ENCODE data around the gene DAAM2. TPM values are rescaled to one million over a fixed set of nuclear protein-coding genes. Genes with fewer than 3 reads are reported as not detected.

DAAM2 gene
- total RNA-seq, 4 donors from 2014 or later = 3.7 to 55.9 (median 11.9) TPM

GRCh38 chr6:39865011-39865888 is 73.1 kb downstream of the DAAM2 start:
- intact Hi-C loops (cut with DNase I) = no loop called here

DNA sequence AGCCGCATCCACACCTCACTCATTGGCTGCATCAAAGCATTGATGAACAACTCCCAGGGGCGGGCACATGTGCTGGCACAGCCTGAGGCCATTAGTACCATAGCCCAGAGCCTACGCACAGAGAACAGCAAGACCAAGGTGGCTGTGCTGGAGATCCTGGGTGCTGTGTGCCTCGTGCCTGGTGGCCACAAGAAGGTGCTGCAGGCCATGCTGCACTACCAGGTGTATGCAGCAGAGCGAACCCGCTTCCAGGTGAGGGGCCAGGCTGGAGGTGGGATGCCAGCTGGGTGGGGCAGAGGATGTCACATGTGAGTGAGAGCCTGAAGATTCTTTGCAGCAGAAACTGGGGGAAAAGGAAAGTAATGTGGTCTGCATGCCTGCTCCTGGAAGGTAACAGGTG is 75.4 kb downstream of the DAAM2 start:
- TF ChIP-seq, protein P1, sequence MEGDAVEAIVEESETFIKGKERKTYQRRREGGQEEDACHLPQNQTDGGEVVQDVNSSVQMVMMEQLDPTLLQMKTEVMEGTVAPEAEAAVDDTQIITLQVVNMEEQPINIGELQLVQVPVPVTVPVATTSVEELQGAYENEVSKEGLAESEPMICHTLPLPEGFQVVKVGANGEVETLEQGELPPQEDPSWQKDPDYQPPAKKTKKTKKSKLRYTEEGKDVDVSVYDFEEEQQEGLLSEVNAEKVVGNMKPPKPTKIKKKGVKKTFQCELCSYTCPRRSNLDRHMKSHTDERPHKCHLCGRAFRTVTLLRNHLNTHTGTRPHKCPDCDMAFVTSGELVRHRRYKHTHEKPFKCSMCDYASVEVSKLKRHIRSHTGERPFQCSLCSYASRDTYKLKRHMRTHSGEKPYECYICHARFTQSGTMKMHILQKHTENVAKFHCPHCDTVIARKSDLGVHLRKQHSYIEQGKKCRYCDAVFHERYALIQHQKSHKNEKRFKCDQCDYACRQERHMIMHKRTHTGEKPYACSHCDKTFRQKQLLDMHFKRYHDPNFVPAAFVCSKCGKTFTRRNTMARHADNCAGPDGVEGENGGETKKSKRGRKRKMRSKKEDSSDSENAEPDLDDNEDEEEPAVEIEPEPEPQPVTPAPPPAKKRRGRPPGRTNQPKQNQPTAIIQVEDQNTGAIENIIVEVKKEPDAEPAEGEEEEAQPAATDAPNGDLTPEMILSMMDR (IDR thresholded peaks at IDR 0.05) = peak in 1 of 6 experiments; percentile 32
- TF ChIP-seq POLR2A (IDR thresholded peaks at IDR 0.05) = no peak
- intact Hi-C loops (cut with DNase I) = no loop called here
- WGBS, 2 donors = 70 to 73% methylated on average over 3 to 4 of the region's 6 CpGs
- Histone ChIP-seq H3K9me3 (no peaks in the 10 kb centered on the region), H3K36me3 (peaks cover 0 to 26% (median 0%) of the 10 kb centered on the region in 3 donors), H3K4me1 (peaks cover 0 to 8% (median 0%) of the 10 kb centered on the region in 3 donors), H3K27ac (no peak overlapping the region), H3K27me3 (no peaks in the 10 kb centered on the region), H3K4me3 (no peak overlapping the region)
- no peak for DNase-seq

More at GRCh38 chr6:39865011-39865888, 73.1 kb downstream of the DAAM2 start:
- TF ChIP-seq, protein P1 (IDR thresholded peaks at IDR 0.05) = peak in 5 of 6 experiments; percentile 47 to 81 (median 62)
- TF ChIP-seq POLR2A (IDR thresholded peaks at IDR 0.05) = no peak
- H3K9me3 ChIP-seq = no peaks in the 10 kb centered on the region
- H3K27me3 ChIP-seq = no peaks in the 10 kb centered on the region
- H3K27ac ChIP-seq = no peak overlapping the region
- H3K4me1 ChIP-seq = peaks cover 0 to 15% (median 0%) of the 10 kb centered on the region in 3 donors
- H3K36me3 ChIP-seq = peaks cover 0 to 21% (median 0%) of the 10 kb centered on the region in 3 donors
- 46 to 49% methylated on average over 13 to 14 of the region's 15 CpGs for WGBS, 2 donors
- H3K4me3 ChIP-seq = no peak overlapping the region
- no peak for DNase-seq

DNA sequence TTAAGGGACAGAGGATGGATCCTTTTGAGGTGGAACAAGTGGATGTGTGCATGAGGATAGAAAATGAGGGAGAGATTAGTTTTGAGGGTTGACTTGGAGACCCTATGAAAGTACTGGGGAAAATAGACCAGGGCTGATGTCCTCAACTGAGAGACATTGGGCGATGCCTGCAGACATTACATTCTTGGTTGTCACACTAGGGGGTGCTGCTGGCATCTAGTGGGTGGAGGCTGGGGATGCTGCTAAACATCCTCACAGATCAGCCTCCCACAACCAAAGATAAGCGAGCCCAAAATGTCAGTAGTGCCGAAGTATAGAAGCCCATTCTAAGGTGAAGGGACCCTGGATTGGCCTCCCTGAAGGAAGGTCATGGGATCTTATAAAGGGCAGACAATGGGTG is 78.8 kb downstream of the DAAM2 start:
- WGBS, 2 donors = 92 to 100% methylated on average over 1 to 3 of the region's 3 CpGs

GRCh38 chr6:39873439-39873838 is 81.3 kb downstream of the DAAM2 start:
- Histone ChIP-seq H3K9me3 (no peaks in the 10 kb centered on the region), H3K4me1 (no peaks in the 10 kb centered on the region), H3K27me3 (no peaks in the 10 kb centered on the region), H3K36me3 (peaks cover 0 to 59% (median 4%) of the 10 kb centered on the region in 3 donors), H3K4me3 (no peak overlapping the region), H3K27ac (no peak overlapping the region)
- intact Hi-C loops (cut with DNase I) = no loop called here
- WGBS, 2 donors = 69 to 80% methylated on average over 2 of the region's 3 CpGs
- no peak for TF ChIP-seq POLR2A (IDR thresholded peaks at IDR 0.05)
- TF ChIP-seq, protein P1 (IDR thresholded peaks at IDR 0.05) = no peak
- DNase-seq = no peak

More for the DNA sequence above, 78.8 kb downstream of the DAAM2 start:
- TF ChIP-seq POLR2A (IDR thresholded peaks at IDR 0.05) = no peak
- TF ChIP-seq, protein P1 (IDR thresholded peaks at IDR 0.05) = no peak
- no peak for DNase-seq
- Histone ChIP-seq H3K27me3 (no peaks in the 10 kb centered on the region), H3K27ac (no peak overlapping the region), H3K4me1 (no peaks in the 10 kb centered on the region), H3K9me3 (no peaks in the 10 kb centered on the region), H3K4me3 (no peak overlapping the region), H3K36me3 (peaks cover 0 to 46% (median 0%) of the 10 kb centered on the region in 3 donors)
- intact Hi-C loops (cut with DNase I) = no loop called here

DNA sequence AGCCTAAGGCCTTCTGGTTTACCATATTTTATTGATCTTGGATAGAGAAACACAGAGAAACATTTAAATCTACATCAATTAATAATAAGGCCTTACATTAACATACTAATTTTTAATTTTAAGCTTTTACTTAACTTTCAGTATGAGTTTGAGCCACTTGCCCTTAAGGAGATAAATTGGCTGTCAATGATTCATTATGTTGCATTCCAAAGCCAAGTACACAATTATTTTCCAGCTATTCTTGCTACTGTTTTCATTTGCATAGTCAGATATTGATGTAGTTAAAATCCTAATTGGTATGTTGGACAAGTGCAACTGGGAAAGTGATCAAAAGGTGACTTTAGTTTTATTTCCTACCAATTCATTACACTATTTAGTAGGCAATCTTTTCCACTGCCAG is 83.9 kb downstream of the DAAM2 start:
- H3K27me3 ChIP-seq = no peaks in the 10 kb centered on the region
- H3K4me1 ChIP-seq = no peaks in the 10 kb centered on the region
- TF ChIP-seq, protein P1 (IDR thresholded peaks at IDR 0.05) = no peak
- TF ChIP-seq POLR2A (IDR thresholded peaks at IDR 0.05) = no peak
- H3K27ac ChIP-seq = no peak overlapping the region
- no peak for DNase-seq
- H3K9me3 ChIP-seq = no peaks in the 10 kb centered on the region
- peaks cover 0 to 49% (median 4%) of the 10 kb centered on the region in 3 donors for H3K36me3 ChIP-seq
- intact Hi-C loops (cut with DNase I) = no loop called here
- no peak overlapping the region for H3K4me3 ChIP-seq

All from esophagus squamous epithelium (tissue), 5 donors.